Heart left ventricle (tissue), 13 donors: ENCODE data around the gene SETD2.

Experiments used
- POLR2A ChIP-seq, 2 donors: fragments of 450-650 bp; IDR thresholded peaks; one replicate each; pipeline ENCODE4 v1.6.1; 2017; ENCODE audit warnings: antibody characterized with exemption in 2 of 2, mild to moderate bottlenecking in 2 of 2, moderate library complexity in 2 of 2
- TF ChIP-seq, protein P1 (sequence below), 12 donors: fragments of 200-600 bp; sonication (generic) in 4 of 12; IDR thresholded peaks; one replicate each; pipeline versions ENCODE4 v1.5.0 to v1.8.0; 2018 to 2022; ENCODE audit warnings: antibody characterized with exemption in 12 of 12, mild to moderate bottlenecking in 5 of 12
- donor health status: ischemic (EF 13 %, LVEDD 7.1; RV severe dilation, severe dysfunction).
- donor health status: DM: no; HTN: yes; CAD: no.
- donor health status: DM: no; HTN: no; CAD: no.
- donor health status: ischemic (EF 25% LVEDD 6.9; RV normal size, moderate dysfunction).
- donor health status: ischemic (EF 25% LVEDD 5.7; RV mildly dilated, moderate dysfunction).
- donor health status: ischemic (EF 35%, LVEDD 5.7; RV mildly dilated, moderate dysfunction).
- donor health status: nonischemic (EF 11% LVEDD 7.7; RV severe dilation, severe dysfunction).
- donor health status: DM: yes; HTN: yes; CAD: no.
- donor health status: PGD.
- donor health status: ischemic (EF 29% LVEDD 5.4; RV normal size, mild dysfunction).
- donor health status: nonischemic (EF 23%, LVEDD 6.1; RV moderate dilation, normal function).

DNA sequence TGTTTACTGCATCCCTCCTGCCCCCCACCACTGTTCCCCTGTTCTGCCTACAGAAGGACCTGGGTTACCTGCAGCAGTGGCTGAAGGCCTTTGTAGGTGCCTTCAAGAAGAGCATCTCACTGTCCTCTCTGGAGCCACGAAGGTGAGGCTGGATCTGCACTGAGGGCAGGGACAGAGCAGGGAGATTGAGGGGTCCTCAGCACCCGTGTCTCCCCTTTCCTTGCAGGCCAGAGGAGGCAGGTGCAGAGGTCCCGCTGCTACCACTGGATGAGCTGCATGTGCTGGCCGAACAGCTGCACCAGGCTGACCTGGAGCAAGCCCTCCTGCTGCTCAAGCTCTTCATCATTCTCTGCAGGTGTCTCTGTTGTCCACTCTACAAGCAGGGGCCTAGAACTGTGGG lies 175.3 kb downstream of the SETD2 start:
- TF ChIP-seq, protein P1, sequence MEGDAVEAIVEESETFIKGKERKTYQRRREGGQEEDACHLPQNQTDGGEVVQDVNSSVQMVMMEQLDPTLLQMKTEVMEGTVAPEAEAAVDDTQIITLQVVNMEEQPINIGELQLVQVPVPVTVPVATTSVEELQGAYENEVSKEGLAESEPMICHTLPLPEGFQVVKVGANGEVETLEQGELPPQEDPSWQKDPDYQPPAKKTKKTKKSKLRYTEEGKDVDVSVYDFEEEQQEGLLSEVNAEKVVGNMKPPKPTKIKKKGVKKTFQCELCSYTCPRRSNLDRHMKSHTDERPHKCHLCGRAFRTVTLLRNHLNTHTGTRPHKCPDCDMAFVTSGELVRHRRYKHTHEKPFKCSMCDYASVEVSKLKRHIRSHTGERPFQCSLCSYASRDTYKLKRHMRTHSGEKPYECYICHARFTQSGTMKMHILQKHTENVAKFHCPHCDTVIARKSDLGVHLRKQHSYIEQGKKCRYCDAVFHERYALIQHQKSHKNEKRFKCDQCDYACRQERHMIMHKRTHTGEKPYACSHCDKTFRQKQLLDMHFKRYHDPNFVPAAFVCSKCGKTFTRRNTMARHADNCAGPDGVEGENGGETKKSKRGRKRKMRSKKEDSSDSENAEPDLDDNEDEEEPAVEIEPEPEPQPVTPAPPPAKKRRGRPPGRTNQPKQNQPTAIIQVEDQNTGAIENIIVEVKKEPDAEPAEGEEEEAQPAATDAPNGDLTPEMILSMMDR (IDR thresholded peaks at IDR 0.05): no peak
- no peak for TF ChIP-seq POLR2A (IDR thresholded peaks at IDR 0.05)
